Measurements from ENCODE around the gene UNCX.
"Not testable (repeated sequence)": the region's sequence is repeated elsewhere in the genome, so short reads cannot be mapped to it uniquely, and the experiment has no call there.

The UNCX gene

DNA sequence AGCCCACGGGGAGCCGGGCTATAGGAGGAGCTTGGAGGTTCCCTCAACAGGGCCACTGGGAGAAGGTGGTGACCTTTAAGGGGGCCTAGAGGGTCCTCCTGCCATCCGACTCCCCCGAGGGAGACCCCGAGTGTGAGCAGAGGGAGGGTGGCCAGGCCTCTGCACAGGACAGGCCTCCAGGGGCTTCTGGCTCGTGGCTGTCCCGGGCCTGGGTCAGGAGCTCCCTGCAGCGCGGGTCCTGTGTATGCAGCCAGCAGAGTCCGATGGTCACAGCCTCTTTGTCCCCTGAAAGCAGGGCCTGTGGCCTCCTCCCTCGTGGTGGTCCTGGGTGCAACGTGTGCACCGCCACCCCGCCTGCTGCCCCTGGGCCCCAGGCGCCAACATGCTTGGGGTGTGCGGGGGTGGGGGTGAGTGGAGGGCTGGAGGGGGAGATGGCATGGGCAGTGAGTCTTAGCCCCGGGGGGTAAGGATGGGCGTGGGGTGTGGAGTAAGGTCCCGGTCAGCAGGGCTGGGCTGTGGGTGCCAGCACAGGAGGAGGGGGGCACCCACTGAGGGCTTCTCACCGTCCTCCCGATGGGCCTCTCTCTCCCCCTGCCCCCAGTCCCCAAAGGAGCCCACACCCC is 27.1 kb downstream of the UNCX start:
- DNase-seq = no peak

DNA sequence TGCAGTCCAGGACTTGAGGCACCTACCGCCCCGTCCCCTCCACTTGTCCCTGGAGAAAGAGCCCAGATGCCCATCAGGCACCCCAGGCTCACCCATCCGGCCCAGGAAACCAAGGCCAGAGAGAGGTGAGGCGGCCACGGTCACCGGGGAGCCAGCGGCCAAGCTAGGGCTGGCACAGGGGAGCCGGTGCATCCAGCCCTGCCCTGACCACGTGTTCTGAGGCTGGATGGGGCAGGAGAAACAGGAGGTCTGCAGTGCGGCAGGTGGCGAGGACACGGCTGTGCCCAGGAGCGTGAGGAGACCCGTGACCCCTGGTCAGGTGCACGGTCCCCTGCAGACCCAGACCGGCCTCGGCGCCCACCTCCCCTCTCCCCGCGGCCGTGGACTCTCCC is 27.6 kb downstream of the UNCX start:
- no peak for DNase-seq

DNA sequence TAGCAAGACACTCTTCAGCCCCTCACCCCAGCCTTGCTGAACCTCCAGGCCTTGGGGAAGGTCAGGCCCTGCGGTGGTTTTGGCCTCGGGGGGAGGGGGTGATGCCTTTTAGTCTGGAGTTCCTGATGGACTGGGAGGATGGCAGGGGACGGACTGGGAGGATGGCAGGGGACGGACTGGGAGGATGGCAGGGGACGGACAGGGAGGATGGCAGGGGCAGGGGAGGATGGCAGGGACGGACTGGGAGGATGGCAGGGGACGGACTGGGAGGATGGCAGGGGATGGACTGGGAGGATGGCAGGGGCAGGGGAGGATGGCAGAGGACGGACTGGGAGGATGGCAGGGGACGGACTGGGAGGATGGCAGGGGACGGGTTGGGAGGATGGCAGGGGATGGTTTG is 28.4 kb downstream of the UNCX start:
- not testable (repeated sequence) for DNase-seq

DNA sequence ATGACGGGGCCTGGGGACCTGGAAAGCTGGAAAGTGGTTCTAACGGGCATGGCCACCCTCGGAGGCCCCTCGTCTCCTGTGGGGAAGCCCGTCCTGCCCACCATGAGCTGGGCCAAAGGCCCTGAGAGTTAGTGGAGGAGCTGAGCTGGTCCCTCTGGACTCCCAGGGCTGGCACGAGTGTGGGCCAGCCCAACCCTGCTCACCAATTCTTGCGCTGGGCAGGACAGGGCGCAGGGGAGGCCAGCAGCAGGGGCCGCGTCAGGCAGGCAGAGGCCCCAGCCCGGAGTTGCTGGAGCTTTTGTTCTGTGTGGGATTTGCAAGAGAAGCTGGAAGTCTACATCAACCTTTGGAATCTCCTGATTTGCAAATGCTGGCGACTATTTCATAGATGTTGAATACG is 29.8 kb downstream of the UNCX start:
- no peak for DNase-seq

DNA sequence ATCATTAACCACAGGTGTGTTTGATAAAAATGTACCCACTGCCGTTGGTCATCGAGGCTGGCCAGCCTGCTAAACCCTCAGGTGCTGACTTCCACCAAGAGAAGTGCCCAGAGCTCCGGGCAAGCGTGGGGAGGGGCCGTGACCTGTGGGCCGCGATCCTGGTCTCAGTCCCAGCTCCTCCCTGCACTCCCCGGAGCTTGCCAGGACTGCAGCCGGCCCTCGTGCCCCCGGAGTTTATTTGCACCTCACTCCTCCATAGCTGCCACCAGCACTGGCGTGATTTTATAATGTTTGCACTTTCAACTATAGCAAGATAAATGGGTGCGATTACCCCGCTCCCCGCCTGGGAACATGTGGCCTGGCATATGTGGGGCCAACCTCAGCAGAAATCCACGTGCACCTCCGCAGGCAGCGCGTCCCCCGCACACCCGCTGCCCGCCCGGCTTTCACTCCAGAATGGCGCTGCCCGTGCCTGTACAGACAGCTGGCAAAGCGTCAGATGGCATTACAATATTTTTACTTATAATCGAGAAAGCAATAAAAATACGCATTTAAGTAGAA is 30.8 kb downstream of the UNCX start:
- no peak for DNase-seq

DNA sequence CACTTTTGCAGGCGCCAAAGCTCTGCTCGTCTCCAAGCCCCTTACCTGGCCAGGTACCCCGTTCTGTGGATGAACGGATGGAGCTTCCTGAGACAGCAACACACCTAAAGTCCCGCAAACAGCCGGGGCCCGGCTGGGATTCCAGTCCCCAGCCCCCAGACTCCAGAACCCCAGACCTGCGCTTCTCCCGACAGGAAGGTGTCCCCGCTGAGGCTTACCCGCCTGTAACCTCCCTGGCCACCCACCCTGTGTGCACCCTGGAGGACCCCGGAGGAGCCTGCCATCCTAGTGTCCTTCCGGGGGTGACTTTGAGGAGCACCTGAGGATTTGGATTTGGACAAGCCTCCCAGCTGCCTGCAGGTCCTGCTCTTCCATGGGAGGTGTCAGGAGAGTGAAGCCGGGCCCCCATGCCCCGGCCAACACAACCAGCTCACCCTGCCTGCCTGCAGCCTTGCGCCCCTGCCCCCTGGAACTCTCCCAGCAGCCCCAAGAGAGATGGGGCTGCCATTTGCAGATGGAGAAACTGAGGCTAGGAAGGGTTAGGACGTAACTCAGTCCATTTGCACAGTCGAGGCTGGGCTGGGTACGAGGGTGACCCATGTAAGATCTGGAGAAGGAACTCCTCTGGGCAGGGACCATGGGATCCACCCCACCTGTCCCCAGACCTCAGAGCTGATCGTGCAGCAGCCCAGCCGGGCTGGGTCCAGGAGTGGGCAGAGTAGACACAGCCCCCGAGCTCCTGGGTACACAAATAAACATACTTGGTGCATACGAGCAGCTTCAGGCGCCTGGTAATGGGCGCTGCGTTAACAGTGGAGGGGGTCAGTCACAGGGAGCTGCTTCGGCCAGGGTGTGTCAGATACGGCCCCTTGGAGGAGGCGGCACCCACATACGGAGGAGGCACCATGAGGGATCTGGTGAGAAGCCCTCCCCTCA is 31.9 kb downstream of the UNCX start:
- DNase-seq = no peak

DNA sequence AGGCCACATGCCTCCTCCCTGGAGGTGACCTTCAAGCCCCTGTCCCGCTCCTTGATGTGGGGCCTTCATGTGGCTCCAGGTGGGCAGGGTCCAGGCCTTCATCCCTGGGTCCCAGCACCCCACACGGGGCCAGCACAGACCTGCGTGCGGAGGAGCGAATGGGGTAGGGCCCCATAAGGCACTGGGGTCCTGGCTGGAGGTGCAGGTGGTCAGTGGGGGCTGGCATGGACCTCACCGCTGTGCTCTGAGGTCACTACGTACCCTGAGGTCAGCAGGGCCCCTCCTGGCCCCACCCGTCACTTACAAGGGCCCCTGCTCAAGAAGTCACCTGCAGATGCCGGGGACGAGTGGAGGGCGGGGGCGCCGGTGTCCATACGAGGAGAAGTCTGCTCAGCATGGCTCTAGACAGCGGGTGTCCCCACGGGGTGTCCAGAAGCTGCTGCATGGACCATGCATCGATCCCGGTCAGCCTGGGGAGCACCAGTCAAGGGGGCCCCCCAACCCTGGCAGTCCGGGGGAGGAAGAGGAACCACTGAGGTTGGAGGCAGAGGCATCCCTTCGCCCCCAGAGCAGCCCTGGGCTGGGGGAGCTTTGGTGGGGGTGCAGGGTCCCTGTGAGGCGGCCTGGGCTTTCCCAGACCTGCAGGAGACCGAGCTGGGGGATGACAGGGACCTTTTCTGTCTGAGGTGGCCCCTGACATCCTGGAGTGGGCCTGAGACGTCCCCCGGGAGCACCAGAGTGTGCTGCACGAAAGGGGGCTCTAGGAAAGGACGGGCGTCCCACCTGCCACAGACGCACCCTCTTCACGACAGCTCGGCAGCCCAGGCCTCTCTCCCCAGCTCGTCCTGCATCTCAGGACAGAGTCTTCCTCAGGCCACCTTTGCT is 34.6 kb downstream of the UNCX start:
- no peak for DNase-seq

DNA sequence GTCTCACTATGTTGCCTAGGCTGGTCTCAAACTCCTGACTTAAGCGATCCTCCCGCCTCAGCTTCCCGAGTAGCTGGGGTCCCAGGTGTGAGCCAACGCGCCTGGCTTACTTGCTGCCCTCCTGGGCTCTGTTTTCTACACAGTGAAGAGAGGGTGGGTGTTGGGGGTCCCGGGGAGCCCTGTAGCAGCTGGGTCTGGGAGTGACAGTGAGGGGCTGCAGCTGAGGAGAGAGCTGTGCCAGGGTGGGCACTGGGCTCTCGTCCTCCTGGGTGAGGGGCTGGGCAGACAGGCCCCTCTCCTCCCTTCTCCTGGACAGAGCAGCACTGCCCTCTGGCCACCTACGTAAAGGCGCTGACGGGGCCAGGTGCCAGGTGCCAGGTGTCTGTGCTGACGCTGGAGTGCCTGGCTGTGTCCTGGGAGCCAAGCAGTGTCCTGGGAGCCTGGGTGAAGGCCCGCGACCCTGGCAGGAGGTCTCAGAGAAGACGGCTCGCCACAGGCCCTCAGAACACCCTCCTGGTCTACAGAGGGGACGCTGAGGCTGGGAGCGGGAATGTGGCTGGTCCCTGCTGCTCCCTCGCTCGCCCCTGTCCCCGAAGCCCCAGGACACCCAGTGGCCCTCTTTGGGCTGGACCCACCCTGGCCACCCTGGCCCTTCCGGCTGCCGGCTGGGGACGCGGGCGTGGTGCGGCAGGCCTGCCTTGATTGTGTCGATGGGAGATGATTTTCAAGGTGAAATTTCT is 35.6 kb downstream of the UNCX start:
- DNase-seq = no peak

DNA sequence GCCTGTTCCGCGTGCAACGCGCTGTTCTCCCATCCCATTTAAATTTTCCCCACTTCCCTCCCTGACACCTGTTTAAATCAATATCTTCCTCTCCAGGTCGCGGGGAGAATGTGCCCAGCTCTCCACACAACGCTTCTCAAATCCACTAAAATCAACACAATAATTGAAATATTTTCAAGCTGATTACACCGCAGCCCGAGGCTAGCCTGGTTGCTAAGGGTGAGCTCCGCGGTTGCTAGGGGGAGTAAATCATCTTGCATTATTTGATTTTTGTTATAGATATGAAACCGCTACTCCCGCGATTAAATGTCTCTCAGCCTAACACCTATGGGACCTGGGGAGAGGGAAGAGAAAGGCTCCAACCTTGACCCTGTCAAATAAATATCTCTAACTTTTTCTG is 36.2 kb downstream of the UNCX start:
- no peak for DNase-seq

DNA sequence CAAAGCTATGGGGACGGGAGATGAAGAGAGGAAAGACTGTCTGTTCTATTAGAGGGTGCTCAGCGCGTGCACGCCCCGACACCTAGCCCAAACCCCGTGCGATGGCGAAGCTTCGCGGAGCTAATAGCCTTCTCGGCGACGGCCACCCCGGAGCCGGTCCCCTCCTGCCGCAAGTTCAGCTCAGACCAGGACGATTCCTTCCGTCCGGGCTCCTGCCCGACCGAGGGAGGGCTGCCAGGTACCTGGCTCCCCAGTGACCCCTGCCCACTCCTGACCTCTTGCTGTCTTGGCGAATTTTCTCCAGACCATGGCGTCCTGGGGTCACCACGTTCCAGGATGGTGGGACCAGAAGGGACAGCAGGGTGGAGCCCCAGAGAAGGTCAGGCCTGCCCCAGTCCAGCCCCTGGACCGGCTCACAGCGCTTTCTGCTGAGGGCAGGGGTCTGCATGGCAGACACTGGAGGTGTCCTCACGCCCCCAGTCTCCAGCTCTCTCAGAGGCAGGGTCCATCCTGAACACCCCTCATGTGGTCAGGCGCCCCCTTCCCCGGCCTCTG is 36.7 kb downstream of the UNCX start:
- no peak for DNase-seq

DNA sequence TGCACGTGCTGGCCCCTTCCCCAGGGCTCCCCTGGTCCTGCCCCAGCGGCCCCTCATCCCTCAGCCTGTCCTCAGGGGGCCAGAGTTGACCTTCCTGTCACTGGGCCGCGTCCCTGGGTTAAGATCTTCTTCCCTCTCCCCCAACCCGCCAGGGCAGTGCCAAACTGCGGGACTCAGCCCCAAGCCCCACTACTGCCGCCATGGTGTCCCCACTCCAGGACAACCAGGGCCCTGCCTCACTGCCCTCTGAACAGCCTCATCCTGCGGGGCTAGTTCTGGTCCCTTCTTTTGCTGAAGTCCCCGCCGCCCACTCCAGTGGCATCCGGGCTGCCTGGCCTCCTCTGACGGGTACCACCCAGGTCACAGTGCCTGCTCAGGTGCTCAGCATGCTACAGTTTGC is 37.5 kb downstream of the UNCX start:
- DNase-seq = no peak

DNA sequence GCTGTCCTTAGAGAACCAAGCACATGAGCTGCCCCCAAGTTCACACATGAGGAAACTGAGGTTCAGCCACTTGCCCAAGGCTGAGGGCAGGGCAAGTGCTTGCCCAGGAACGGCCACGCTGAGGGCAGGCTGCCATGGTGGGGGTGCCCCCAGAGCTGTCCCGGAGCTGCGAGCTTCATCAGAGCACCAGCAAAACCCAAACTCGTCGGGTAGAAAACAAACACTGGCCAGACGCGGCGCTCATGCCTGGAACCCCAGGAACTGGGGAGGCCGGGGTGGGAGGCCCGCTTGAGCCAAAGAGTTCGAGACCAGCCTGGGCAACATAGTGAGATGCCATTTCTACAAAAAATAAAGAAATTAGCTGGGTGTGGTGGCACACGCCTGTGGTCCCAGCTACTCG is 38.4 kb downstream of the UNCX start:
- DNase-seq = no peak

DNA sequence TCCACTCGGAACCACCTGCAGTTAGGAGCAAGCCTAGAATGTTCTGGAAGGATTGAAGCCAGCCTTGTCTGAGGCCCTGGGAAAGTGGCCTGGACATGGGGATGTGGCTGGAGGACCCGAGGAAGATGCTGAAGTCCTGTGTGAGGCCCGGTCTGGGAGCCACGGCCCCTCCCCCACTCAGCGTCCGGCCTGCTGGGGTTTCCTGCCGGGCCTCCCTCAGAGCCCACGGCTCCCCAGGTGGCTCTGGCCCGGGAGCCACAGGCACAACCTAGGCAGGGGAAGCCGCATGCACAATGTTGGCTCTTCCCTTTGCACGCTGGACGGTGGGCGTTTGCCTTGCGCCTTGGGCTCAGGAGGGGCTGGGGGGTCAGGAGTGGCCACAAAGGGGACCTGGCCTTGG is 39.0 kb downstream of the UNCX start:
- DNase-seq = no peak

DNA sequence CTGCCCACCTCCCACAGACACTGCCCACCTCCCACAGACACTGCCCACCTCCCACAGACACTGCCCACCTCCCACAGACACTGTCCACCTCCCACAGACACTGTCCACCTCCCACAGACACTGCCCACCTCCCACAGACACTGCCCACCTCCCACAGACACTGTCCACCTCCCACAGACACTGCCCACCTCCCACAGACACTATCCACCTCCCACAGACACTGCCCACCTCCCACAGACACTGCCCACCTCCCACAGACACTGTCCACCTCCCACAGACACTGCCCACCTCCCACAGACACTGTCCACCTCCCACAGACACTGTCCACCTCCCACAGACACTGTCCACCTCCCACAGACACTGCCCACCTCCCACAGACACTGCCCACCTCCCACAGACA is 39.5 kb downstream of the UNCX start:
- DNase-seq = not testable (repeated sequence)

DNA sequence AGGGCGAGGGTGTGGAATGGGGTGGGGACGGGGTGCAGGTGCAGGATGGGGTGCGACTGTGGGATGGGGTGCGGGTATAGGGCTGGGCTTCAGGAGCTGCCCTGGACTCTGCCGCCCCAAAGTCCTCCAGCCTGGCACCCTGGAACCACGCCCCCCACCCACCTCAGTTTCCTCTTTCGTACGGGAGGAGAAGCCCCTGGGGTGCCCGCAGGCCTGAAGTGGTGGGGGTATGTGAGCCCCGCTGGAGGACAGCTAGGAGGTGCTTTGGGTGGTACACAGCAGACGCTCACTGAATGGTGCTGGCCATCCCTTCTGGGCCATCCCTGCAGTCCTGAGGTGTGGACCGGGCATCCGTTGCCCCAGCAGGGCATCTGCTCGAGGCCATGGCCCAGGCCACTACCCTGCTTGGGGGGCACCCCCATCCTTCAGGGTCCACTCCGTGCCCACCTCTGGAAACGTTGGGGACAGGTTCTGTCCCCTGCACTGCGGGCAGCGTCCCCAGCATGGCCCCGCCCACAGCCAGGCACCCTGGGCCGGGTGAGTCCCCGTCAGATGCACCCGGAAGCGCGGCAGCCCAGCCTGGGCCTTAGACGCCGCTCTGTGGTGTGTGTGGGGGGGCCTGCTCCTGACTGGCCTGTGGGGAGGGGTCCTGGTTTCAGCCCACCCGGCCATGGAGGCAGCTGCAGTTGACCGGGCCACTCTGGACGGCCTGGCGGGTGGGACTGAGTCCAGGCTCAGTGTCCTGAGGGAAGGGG is 41.6 kb downstream of the UNCX start:
- DNase-seq = no peak

DNA sequence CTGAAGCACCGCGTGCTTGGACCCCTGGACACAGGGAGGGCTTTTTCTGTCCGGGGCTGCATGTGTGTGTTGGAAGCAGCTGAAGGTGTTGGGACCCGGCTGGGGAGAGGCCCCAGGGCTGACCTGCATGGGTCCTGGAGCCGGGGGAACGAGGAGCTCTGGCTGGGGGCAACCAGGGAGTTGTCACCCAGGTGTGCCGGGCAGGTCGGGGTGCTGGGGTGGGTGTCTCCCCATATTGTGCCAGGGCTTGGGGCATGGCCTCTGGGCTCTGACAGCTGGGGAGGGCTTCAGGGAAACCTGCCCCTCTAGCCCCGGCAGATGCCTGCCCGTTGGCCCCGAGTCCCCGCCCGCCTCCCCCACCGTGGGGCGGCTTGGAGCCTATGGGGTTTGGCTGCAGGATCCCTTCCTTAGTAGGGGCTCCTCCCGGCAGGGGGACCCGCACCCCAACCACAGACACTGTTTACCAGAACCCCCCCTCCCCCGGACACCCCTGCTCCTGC is 42.3 kb downstream of the UNCX start:
- no peak for DNase-seq

DNA sequence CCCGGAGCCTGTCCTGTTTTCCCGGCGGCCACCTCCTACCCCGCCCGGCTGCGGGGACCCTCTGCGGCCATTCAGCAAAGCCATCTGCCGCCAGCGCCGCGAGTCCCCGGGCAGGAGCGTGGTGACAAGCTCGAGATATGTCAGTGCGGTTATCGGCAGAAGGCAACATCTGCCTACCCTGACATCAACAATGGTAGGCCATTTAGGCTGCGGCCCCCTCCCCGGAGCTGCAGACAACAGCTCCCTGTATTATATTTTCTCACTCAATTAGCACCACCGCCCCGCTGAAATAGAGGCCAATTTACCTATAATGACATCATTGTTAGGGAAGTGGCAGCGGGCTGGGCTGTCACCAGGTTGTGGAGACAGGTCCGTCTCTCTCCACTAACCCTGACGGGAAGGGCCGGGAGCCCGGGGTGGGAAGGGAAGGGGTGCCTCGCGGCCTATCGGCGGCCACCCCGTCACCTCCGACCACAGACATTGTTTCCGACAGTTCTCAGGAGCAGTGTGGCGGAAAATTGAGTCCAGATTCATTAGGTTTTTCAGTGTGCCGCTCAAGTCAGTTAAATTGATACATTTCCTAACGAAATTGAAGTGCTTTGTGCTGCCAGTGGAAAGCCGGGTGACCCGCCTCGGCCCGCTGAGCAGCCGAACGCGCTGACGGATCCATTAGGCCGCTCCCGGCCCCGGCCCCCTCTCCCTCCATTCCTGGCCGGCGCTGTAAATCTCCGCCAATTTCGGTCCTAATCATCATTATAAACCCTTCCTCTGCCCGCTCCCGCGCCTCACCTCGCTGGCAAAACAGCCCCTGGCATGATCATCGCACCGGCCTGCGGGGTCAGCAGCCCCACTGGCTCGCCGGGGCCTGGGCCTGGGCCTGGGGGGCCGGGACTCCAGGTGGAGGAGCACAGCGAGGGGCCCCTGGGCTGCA is 43.0 kb downstream of the UNCX start:
- no peak for DNase-seq

DNA sequence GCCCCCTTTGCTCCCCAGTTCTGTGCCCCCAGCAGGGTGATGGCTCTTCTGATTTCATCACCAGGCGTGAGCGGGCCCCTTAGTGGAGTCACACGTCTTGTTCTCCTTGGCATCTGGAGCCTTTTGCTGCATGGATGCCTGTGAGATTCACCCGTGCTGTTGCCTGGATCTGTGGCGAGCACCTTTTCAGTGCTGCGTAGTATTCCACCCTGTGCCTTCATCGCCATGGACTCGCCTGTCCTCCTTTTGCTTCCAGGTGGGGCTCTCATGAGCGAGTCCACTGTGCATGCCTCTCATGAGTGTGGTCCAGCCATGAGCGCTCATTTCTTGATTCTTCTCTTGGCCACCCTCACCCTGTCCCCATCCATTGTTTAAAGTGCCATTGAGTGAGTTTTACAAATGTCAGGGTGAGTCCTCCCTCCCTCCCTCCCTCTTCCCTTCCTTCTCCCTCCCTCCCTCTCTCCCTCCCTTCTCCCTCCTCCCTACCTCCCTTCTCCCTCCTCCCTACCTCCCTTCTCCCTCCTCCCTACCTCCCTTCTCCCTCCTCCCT is 44.0 kb downstream of the UNCX start:
- no peak for DNase-seq

DNA sequence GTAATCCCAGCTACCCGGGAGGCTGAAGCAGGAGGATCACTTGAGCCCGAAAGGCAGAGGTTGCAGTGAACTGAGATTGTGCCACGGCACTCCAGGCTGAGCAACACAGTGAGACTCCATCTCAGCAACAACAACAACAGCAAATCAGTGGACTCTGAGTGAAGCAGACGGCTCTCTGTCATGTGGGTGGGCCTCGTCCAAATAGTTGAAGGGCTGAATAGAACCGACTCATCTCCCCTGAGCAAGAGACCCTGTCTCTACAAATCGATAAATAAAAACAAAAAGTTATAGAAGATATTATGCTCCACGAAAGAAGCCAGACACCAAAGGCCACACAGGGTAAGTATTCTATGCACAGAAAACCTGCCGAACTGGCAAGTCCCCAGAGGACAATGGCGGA is 45.9 kb downstream of the UNCX start:
- DNase-seq = no peak

DNA sequence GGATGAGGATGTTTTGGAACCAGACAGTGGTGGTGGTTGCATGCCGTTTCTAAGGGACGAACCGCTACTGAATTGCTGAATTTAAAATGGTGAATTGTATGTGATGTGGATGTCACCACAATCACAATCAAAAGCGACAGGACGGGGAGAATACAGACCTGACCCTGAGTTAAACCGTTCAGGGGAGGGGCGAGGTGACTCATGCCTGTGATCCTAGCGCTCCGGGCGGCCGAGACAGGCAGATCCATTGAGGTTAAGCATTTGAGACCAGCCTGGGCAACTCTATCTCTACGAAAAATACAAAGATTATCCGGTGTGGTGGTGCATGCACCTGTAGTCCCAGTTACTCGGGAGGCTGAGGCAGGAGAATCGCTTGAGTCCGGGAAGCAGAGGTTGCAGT is 46.4 kb downstream of the UNCX start:
- no peak for DNase-seq

Data from HCEC 1CT (cell line).